Measurements from ENCODE around the gene FNDC3B. TPM values are rescaled to one million over a fixed set of nuclear protein-coding genes. Genes with fewer than 3 reads are reported as not detected.
A peak's percentile ranks its signal among the peaks of the same experiment; 100 is the strongest.

Gene FNDC3B
- total and polyA plus RNA-seq, 12 donors: 9.7 to 118 (median 85.0) TPM

DNA sequence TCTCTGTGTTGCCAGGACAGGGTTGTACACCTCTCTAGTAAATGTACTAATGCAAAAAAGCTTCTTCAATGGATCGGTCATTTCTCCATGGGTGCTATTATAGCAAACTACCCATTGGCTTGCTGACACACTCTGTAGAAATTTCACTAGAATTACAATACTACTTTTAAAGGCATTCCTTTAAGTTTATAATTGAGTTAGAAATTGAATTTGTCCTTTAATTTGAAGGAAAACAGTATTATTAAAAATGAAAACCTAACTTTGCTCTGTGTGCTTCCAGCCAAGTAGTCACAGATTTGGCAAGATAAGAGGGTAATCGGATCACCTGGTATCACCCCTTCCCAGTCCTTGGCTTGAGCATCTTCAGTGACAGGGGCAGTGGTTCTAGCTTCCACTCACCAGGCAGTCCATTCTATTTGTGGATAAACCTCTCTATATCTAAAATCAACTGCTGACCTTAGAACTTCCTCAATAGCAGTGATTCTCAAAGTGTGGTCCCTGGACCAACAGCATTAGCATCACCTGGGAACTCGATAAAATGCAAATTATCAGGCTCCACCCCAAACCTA is 315.6 kb downstream of the FNDC3B start:
- intact Hi-C loops (cut with DNase I): loop anchor here in 3 of 10 donors (10.0 kb wide), 4 partner anchors 120 to 710 kb away; no protein-coding TSS in a partner anchor
- DNase-seq: no peak
- Histone ChIP-seq H3K4me3 (no peak overlapping the region), H3K27me3 (no peaks in the 10 kb centered on the region), H3K4me1 (peaks cover 0 to 43% (median 28%) of the 10 kb centered on the region in 9 donors), H3K27ac (no peak overlapping the region), H3K36me3 (peaks cover 0 to 85% (median 19%) of the 10 kb centered on the region in 9 donors), H3K9me3 (no peaks in the 10 kb centered on the region)
- TF ChIP-seq, protein P1, sequence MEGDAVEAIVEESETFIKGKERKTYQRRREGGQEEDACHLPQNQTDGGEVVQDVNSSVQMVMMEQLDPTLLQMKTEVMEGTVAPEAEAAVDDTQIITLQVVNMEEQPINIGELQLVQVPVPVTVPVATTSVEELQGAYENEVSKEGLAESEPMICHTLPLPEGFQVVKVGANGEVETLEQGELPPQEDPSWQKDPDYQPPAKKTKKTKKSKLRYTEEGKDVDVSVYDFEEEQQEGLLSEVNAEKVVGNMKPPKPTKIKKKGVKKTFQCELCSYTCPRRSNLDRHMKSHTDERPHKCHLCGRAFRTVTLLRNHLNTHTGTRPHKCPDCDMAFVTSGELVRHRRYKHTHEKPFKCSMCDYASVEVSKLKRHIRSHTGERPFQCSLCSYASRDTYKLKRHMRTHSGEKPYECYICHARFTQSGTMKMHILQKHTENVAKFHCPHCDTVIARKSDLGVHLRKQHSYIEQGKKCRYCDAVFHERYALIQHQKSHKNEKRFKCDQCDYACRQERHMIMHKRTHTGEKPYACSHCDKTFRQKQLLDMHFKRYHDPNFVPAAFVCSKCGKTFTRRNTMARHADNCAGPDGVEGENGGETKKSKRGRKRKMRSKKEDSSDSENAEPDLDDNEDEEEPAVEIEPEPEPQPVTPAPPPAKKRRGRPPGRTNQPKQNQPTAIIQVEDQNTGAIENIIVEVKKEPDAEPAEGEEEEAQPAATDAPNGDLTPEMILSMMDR (IDR thresholded peaks at IDR 0.05): no peak
- WGBS, 2 donors: 89 to 90% methylated on average over 3 of the region's 3 CpGs
- no peak for ATAC-seq

DNA sequence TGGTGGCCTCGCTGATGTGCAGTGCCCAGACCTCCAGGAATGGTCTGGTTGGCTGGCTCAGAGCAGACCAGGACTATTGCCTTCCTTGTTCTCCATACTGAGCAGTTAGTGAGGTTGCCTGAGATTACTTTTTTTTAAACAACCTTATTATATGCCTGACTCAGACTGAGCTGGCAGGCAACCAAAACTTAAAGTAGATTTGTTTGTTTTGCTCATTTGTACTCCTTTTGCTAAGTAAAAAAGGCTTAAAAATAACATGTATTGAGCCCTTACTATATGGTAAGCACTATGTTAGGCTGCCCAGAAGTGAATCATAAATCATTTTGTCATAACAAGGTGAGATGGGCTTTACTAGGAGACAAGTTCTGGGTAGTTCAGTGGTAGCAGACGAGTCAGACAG is 316.5 kb downstream of the FNDC3B start:
- peaks cover 0 to 85% (median 18%) of the 10 kb centered on the region in 9 donors for H3K36me3 ChIP-seq
- H3K4me1 ChIP-seq: peaks cover 0 to 44% (median 28%) of the 10 kb centered on the region in 9 donors
- H3K27ac ChIP-seq: peak overlapping the region in 2 of 10 donors; percentile 12 to 22
- intact Hi-C loops (cut with DNase I): loop anchor here in 3 of 10 donors (10.0 kb wide), 4 partner anchors 119 to 711 kb away; no protein-coding TSS in a partner anchor
- DNase-seq (no peak), ATAC-seq (peak in 6 of 8 donors; percentile 45 to 75 (median 62))
- H3K9me3 ChIP-seq: peaks cover 0 to 2% (median 0%) of the 10 kb centered on the region in 11 donors
- TF ChIP-seq, protein P1 (IDR thresholded peaks at IDR 0.05): no peak
- no peak overlapping the region for H3K4me3 ChIP-seq
- no peaks in the 10 kb centered on the region for H3K27me3 ChIP-seq
- 83 to 85% methylated on average over 2 of the region's 2 CpGs for WGBS, 2 donors

DNA sequence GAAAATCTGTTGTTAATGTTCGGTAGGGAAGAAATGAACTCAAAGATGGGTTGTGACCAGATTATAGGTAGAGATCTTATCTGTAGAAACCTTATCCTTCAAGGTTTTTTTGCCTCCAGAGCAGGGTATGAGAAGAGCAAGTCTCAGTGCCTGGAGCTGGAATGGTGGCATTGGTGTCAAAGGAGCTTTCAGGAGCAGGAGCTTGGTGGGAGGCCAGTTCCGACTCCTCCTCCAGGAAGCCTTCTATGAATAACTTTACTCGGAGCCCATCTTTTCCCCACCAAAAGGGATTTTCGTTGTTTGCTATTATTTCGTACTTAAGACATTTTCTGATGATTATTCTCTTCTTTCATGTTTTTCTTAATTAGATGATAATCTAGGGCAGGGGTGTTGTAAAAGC is 317.0 kb downstream of the FNDC3B start:
- WGBS, 2 donors: 93 to 95% methylated on average over 5 of the region's 5 CpGs
- TF ChIP-seq, protein P1 (IDR thresholded peaks at IDR 0.05): no peak
- no peak for DNase-seq
- intact Hi-C loops (cut with DNase I): loop anchor here in 3 of 10 donors (10.0 kb wide), 4 partner anchors 118 to 712 kb away; no protein-coding TSS in a partner anchor
- Histone ChIP-seq H3K36me3 (peaks cover 0 to 85% (median 18%) of the 10 kb centered on the region in 9 donors), H3K4me1 (peaks cover 0 to 44% (median 28%) of the 10 kb centered on the region in 9 donors), H3K27me3 (no peaks in the 10 kb centered on the region), H3K9me3 (peaks cover 0 to 5% (median 0%) of the 10 kb centered on the region in 11 donors), H3K4me3 (no peak overlapping the region), H3K27ac (peak overlapping the region in 2 of 10 donors; percentile 12 to 22)
- no peak for ATAC-seq

DNA sequence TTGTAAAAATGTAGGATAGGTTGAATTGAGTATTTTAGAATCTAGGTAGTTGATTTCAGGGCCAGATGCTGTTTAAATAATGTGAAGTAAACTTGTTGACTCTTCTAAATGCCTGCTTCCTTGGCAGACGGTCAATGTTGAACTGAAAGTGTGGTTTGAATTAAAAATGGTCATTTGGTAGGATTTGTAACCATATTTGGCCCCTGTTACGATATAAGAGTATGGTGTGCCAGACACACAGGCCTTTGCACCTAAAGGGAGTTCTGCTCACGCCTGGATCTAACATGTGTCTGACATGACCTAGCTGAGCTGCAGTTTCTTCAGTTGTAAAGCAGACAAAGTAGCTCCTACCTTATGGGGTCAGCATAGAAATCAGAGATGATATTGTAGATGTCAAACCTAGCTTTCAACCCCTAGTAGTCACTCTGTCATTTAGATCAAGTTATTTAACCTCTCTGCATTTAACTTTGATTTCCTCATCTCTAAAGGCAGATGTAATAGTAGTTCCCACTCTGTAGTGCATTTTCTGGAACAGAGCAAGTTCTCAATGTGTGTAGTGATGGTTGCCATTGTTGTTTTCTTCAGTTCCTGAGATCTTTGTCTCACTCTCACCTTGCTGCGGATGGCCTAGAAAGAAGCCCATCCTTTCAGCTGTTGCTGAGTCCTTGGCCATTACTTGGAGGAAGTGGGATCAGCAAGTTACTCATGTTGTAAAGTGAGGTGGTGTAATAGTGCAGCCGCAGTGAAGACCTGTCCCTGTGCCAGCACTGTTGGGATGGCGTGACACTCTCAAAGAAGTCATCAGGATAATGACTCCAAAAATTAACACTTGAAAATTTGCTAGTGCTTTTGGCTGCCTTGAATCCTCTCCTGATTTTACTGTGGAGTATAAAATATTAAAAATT is 318.7 kb downstream of the FNDC3B start:
- intact Hi-C loops (cut with DNase I): loop anchor here in 3 of 10 donors (10.0 kb wide), 4 partner anchors 117 to 713 kb away; no protein-coding TSS in a partner anchor
- Histone ChIP-seq H3K9me3 (peaks cover 0 to 5% (median 0%) of the 10 kb centered on the region in 11 donors), H3K4me3 (no peak overlapping the region), H3K36me3 (peaks cover 0 to 85% (median 16%) of the 10 kb centered on the region in 9 donors), H3K27ac (peak overlapping the region in 2 of 10 donors; percentile 10 to 36), H3K4me1 (peaks cover 0 to 44% (median 28%) of the 10 kb centered on the region in 9 donors), H3K27me3 (no peaks in the 10 kb centered on the region)
- 62 to 74% methylated on average over 6 of the region's 6 CpGs for WGBS, 2 donors
- TF ChIP-seq, protein P1 (IDR thresholded peaks at IDR 0.05): no peak
- ATAC-seq (peak in 5 of 8 donors; percentile 37 to 80 (median 55)), DNase-seq (no peak)

All from heart right ventricle (tissue), 16 donors.